ENCODE measurements around the gene SLC4A7.

The SLC4A7 gene

DNA sequence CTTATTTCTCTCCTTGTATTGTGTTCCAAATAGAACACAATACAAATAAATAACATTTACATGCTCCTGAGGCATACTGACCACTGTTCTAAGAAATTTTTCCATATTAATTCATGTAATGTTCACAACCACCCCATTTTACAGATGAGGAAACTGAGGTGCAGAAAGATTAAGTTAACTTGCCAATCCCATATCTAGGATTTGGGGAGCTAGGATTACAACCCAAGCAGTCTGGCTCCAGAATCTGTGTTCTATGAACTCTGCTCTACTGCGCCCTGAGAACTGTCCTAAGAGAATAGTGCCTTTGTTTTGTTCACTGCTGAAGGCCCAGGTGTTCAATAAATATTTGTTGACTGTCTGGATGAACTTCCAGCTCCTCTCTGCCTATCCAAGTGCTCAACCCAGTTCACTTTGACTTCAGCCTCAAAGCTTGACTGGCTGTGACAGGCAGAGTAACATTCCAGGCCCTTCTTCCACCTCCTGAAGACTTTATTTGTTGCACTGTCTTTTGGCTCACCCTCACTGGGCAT is 118.1 kb downstream of the SLC4A7 start:
- Histone ChIP-seq H3K27ac (ENCODE audit: insufficient read depth, low read depth, low read length, poor library complexity, severe bottlenecking) (no peak overlapping the region), H3K27me3 (ENCODE audit: control insufficient read depth, insufficient read depth, low read length, poor library complexity, severe bottlenecking) (no peaks in the 10 kb centered on the region), H3K4me3 (ENCODE audit: insufficient read depth, low read depth, low read length) (no peak overlapping the region), H3K36me3 (ENCODE audit: control insufficient read depth, insufficient read depth, low read length) (no peaks in the 10 kb centered on the region), H3K9me3 (ENCODE audit: control insufficient read depth, low read length) (no peaks in the 10 kb centered on the region), H3K4me1 (ENCODE audit: control insufficient read depth, insufficient read depth, low read length) (no peaks in the 10 kb centered on the region)
- 95 to 100% methylated on average over 1 of the region's 1 CpG for WGBS, 2 experiments

DNA sequence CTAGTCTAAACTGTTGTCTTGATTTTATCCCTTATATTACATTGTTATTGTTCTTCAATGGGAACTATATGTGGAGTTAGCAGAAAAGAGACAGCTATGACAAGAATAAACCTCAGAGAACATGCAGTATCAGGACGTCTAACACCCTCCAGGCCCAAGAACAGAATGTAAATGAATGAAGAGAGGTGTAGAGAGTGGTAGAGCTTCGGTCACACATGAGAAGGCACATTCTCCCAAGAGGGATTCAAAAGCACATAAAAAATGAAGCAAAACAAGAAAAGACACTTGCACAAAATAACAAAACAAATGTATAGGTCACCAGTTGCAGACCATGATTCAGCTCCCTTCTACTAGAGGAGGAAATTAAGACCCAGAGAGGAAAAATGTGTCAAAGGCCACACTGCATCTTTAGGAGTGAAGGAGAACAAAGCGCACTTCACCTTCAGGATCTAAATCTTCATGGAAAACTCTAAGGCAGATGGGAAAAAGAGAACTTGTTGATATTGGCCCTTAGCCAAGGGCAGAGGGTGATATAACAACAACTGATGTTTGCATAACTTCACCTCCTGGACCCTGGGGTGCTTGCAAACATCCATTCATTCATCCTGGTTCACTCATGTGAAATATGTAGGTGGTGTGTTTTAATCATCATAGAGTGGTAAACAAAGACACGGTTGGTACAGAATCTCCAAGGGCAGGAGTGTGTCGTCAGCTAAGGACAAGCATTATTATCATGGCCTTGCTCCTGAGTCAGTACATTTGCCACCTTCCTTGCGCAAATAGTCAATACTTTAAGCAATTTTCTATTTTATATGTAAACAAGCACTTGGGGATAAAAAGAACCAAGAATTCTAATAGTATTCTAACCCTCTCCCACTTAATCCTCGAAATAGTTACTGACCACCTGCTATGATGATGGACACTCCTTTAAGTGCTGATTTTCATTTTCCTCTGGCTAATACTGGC is 123.8 kb downstream of the SLC4A7 start:
- H3K36me3 ChIP-seq (ENCODE audit: control insufficient read depth, insufficient read depth, low read length): no peaks in the 10 kb centered on the region
- no peaks in the 10 kb centered on the region for H3K9me3 ChIP-seq (ENCODE audit: control insufficient read depth, low read length)
- H3K4me3 ChIP-seq (ENCODE audit: insufficient read depth, low read depth, low read length): no peak overlapping the region
- WGBS, 2 experiments: 84% methylated on average over 6 to 7 of the region's 7 CpGs
- H3K27me3 ChIP-seq (ENCODE audit: control insufficient read depth, insufficient read depth, low read length, poor library complexity, severe bottlenecking): no peaks in the 10 kb centered on the region
- H3K27ac ChIP-seq (ENCODE audit: insufficient read depth, low read depth, low read length, poor library complexity, severe bottlenecking): no peak overlapping the region
- H3K4me1 ChIP-seq (ENCODE audit: control insufficient read depth, insufficient read depth, low read length): no peaks in the 10 kb centered on the region

DNA sequence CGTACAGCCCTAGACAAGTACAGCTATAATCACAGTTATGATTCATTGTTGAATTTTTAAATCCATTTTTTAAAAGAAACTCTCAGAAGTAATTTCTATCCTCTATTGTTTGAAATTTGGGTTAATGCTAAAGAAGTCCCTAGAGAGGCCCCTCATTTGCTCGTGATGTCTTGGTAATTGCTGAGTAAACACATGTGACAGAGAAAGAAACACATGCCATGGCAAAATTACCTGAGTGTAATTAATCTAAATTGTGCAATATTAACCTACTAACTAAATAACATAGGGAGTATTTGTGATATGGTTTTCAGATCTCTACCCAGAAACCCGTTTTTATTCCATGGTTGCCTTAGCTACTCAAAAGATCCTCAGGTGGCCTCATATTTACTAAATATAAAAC is 125.8 kb downstream of the SLC4A7 start:
- WGBS, 2 experiments: 100% methylated on average over 2 to 3 of the region's 3 CpGs
- H3K27me3 ChIP-seq (ENCODE audit: control insufficient read depth, insufficient read depth, low read length, poor library complexity, severe bottlenecking): no peaks in the 10 kb centered on the region
- H3K27ac ChIP-seq (ENCODE audit: insufficient read depth, low read depth, low read length, poor library complexity, severe bottlenecking): no peak overlapping the region
- no peaks in the 10 kb centered on the region for H3K4me1 ChIP-seq (ENCODE audit: control insufficient read depth, insufficient read depth, low read length)
- no peaks in the 10 kb centered on the region for H3K36me3 ChIP-seq (ENCODE audit: control insufficient read depth, insufficient read depth, low read length)
- H3K4me3 ChIP-seq (ENCODE audit: insufficient read depth, low read depth, low read length): no peak overlapping the region
- H3K9me3 ChIP-seq (ENCODE audit: control insufficient read depth, low read length): no peaks in the 10 kb centered on the region

DNA sequence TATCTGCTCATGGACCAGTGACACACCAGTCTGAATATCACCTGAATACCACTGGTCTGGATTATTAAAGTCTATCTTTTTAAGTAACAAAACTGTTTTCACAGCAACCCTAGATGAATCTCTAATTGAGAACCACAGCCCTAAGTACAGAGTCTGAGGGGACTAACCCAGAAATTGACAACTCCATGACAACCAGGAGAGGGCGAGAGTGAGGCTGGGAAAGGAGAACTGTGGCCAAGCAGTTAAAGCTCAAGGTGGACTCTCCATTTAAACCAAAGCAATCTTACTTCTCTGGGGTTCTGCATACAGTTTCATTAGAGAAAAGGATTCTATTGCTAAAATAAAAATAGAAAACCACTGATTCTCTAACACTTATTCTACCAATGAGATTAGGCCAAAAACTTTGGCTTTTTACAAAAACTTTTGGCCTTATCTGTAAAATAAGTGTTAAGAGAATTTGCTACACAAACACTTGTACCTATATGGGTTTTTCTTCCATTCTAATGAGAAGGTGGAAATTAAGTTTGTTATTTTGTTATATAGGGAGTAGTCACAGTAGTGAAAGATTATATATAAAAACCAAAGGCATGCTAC is 126.4 kb downstream of the SLC4A7 start:
- Histone ChIP-seq H3K4me3 (ENCODE audit: insufficient read depth, low read depth, low read length) (no peak overlapping the region), H3K27me3 (ENCODE audit: control insufficient read depth, insufficient read depth, low read length, poor library complexity, severe bottlenecking) (no peaks in the 10 kb centered on the region), H3K27ac (ENCODE audit: insufficient read depth, low read depth, low read length, poor library complexity, severe bottlenecking) (no peak overlapping the region), H3K36me3 (ENCODE audit: control insufficient read depth, insufficient read depth, low read length) (no peaks in the 10 kb centered on the region), H3K9me3 (ENCODE audit: control insufficient read depth, low read length) (no peaks in the 10 kb centered on the region), H3K4me1 (ENCODE audit: control insufficient read depth, insufficient read depth, low read length) (no peaks in the 10 kb centered on the region)
- WGBS, 2 experiments: 0% methylated on average over 1 of the region's 1 CpG

DNA sequence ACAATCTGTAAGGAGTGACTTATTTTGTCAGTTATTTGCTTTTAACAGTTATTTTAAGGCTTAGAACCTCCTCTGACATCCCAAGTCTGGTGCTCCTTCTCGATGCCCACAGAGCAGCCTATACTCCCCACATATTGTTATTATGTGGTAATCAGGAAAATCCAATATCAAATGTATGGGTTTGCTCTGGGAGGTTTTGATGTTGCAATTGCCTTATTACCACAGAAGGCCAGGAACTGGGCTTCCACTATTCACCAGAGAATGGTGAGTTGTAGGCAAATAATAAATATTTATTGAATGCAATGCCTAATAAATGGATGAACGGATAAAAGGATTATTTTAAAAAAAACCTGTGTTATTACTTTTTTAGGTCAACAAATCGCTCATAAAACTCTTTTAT is 127.2 kb downstream of the SLC4A7 start:
- Histone ChIP-seq H3K27me3 (ENCODE audit: control insufficient read depth, insufficient read depth, low read length, poor library complexity, severe bottlenecking) (no peaks in the 10 kb centered on the region), H3K36me3 (ENCODE audit: control insufficient read depth, insufficient read depth, low read length) (no peaks in the 10 kb centered on the region), H3K9me3 (ENCODE audit: control insufficient read depth, low read length) (no peaks in the 10 kb centered on the region), H3K4me1 (ENCODE audit: control insufficient read depth, insufficient read depth, low read length) (no peaks in the 10 kb centered on the region), H3K27ac (ENCODE audit: insufficient read depth, low read depth, low read length, poor library complexity, severe bottlenecking) (no peak overlapping the region), H3K4me3 (ENCODE audit: insufficient read depth, low read depth, low read length) (no peak overlapping the region)
- WGBS, 2 experiments: 100% methylated on average over 2 of the region's 3 CpGs; no CpG with 5 or more reads in 1 of the 2 experiments

DNA sequence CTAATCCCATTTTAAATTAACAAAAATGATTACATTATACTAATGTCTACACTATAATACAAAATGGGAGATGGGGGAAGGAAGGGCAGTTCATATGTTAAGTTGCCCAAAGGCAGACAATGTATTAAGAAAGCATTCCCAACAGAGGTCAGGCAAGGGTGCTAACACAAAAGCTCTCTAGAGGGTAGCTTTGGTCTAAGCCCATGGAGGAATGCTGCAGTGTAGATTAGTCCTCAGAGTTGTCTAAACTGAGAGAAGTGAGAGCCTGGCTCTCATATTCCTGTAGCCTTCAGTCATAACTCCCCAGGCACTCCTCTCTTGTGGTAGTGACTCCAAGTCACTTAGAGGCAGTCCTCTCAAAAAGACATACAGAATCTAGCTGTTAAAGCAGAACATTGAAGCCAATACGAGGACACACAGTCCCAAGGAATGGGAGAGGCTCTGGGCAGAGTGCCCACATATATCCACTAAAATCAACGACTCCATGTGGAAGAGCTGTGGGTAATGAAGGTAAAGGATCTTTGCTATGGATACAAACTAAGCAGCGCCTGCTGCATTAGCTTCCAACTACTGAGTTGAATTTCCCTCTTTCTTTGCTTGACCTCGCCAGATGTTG is 129.5 kb downstream of the SLC4A7 start:
- Histone ChIP-seq H3K27ac (ENCODE audit: insufficient read depth, low read depth, low read length, poor library complexity, severe bottlenecking) (no peak overlapping the region), H3K4me3 (ENCODE audit: insufficient read depth, low read depth, low read length) (no peak overlapping the region), H3K9me3 (ENCODE audit: control insufficient read depth, low read length) (no peaks in the 10 kb centered on the region), H3K36me3 (ENCODE audit: control insufficient read depth, insufficient read depth, low read length) (no peaks in the 10 kb centered on the region), H3K4me1 (ENCODE audit: control insufficient read depth, insufficient read depth, low read length) (no peaks in the 10 kb centered on the region), H3K27me3 (ENCODE audit: control insufficient read depth, insufficient read depth, low read length, poor library complexity, severe bottlenecking) (no peaks in the 10 kb centered on the region)
- whole genome bisulfite sequencing, 2 experiments: 91 to 92% methylated on average over 4 of the region's 4 CpGs

DNA sequence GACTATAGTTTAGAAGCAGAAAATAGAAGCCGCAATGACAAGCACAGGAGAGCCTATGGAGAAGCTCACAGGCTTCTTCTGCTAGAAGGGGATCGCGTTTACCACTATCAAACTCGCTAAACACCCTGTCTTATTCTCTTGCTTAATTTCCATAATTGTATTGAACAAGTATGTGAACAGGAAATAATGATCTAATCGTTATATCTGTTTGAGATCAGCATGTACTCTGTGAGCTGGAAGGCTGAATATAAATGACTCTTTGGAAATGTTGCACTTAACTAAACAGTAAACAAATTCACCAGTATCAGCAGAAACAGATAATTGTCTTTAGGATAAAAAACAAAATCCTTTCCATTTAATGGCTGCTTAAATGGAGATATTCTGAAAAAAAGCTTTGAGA is 130.0 kb downstream of the SLC4A7 start:
- WGBS, 2 experiments: 71 to 72% methylated on average over 4 to 5 of the region's 5 CpGs
- Histone ChIP-seq H3K36me3 (ENCODE audit: control insufficient read depth, insufficient read depth, low read length) (no peaks in the 10 kb centered on the region), H3K4me3 (ENCODE audit: insufficient read depth, low read depth, low read length) (no peak overlapping the region), H3K9me3 (ENCODE audit: control insufficient read depth, low read length) (no peaks in the 10 kb centered on the region), H3K27ac (ENCODE audit: insufficient read depth, low read depth, low read length, poor library complexity, severe bottlenecking) (no peak overlapping the region), H3K27me3 (ENCODE audit: control insufficient read depth, insufficient read depth, low read length, poor library complexity, severe bottlenecking) (no peaks in the 10 kb centered on the region), H3K4me1 (ENCODE audit: control insufficient read depth, insufficient read depth, low read length) (no peaks in the 10 kb centered on the region)

DNA sequence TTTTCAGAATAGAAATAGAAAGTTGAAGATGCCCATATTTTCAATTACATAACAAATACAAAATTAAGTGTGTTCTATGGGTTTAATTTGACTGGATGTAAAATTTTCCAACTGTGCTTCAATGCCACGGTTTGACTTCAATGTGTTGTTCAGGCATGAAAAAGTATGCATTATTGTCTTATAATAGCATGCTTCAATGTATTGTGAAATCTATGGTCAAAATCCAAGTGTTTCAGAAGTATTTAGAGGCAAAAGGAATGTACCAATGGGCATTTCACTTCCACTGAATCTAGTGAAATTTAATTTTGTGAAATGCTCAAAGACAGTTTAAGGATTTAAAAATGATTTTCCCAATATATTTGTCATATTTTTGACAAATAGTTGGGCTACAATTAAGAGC is 131.0 kb downstream of the SLC4A7 start:
- Histone ChIP-seq H3K27ac (ENCODE audit: insufficient read depth, low read depth, low read length, poor library complexity, severe bottlenecking) (no peak overlapping the region), H3K36me3 (ENCODE audit: control insufficient read depth, insufficient read depth, low read length) (no peaks in the 10 kb centered on the region), H3K9me3 (ENCODE audit: control insufficient read depth, low read length) (no peaks in the 10 kb centered on the region), H3K4me3 (ENCODE audit: insufficient read depth, low read depth, low read length) (no peak overlapping the region), H3K4me1 (ENCODE audit: control insufficient read depth, insufficient read depth, low read length) (no peaks in the 10 kb centered on the region), H3K27me3 (ENCODE audit: control insufficient read depth, insufficient read depth, low read length, poor library complexity, severe bottlenecking) (no peaks in the 10 kb centered on the region)
- WGBS, 2 experiments: 100% methylated on average over 1 of the region's 1 CpG

DNA sequence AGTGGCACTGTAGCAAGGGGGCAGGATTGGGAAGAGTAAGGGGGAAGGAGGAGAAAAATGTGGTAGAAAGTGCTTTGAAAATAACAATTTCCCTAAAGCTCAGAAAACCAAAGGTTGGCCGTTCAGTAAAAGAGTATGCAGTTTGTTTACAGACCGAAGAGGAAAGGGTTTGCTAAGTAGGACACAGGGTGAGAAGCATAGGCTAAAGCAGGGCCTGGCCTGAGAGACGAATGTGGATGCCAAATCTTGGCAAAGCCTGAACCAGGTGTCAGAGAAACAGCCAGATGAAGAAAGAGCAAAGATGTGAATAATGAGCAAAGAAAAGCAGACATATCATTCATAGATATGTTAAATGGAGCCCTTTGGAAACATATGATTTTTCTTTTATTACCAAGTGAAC is 132.1 kb downstream of the SLC4A7 start:
- Histone ChIP-seq H3K9me3 (ENCODE audit: control insufficient read depth, low read length) (no peaks in the 10 kb centered on the region), H3K36me3 (ENCODE audit: control insufficient read depth, insufficient read depth, low read length) (no peaks in the 10 kb centered on the region), H3K27ac (ENCODE audit: insufficient read depth, low read depth, low read length, poor library complexity, severe bottlenecking) (no peak overlapping the region), H3K27me3 (ENCODE audit: control insufficient read depth, insufficient read depth, low read length, poor library complexity, severe bottlenecking) (no peaks in the 10 kb centered on the region), H3K4me3 (ENCODE audit: insufficient read depth, low read depth, low read length) (no peak overlapping the region), H3K4me1 (ENCODE audit: control insufficient read depth, insufficient read depth, low read length) (no peaks in the 10 kb centered on the region)
- 85 to 89% methylated on average over 3 of the region's 3 CpGs for WGBS, 2 experiments

DNA sequence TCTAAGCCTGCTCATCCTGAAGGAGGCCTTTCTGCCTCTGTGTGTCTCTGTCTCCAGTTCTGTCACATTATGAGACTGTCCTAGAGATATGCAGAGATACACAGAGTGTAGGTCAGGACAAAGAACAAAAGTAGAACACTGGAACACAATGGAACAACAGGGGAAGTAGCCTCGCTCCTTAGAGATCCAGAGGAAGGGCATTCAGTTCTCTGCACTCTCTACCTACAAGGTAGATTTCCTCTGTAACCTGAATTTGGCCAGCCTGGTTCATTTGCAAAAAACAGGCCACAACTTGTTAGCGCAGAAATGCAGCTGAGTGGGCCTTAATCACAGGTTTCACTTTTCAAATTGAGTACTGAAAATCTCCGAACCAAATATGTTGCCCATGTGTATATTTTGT is 134.4 kb downstream of the SLC4A7 start:
- H3K9me3 ChIP-seq (ENCODE audit: control insufficient read depth, low read length): no peaks in the 10 kb centered on the region
- no peaks in the 10 kb centered on the region for H3K4me1 ChIP-seq (ENCODE audit: control insufficient read depth, insufficient read depth, low read length)
- H3K36me3 ChIP-seq (ENCODE audit: control insufficient read depth, insufficient read depth, low read length): no peaks in the 10 kb centered on the region
- no peaks in the 10 kb centered on the region for H3K27me3 ChIP-seq (ENCODE audit: control insufficient read depth, insufficient read depth, low read length, poor library complexity, severe bottlenecking)
- no peak overlapping the region for H3K27ac ChIP-seq (ENCODE audit: insufficient read depth, low read depth, low read length, poor library complexity, severe bottlenecking)
- 86 to 89% methylated on average over 3 of the region's 3 CpGs for WGBS, 2 experiments
- H3K4me3 ChIP-seq (ENCODE audit: insufficient read depth, low read depth, low read length): no peak overlapping the region

Data from ectodermal cell (in vitro differentiated cells).